Ishikawa (cell line): ENCODE results near the gene CYP2W1.

Experiments
- CEBPB ChIP-seq: IDR thresholded peaks from 2 replicates; pipeline ENCODE4 v1.6.1; 2012
- CREB1 ChIP-seq: IDR thresholded peaks from 2 replicates; pipeline ENCODE4 v1.6.1; 2012; ENCODE audit warnings: low read depth
- EGR1 ChIP-seq: IDR thresholded peaks from 2 replicates; pipeline ENCODE4 v1.6.1; 2012
- EP300 ChIP-seq: IDR thresholded peaks from 2 replicates; pipeline ENCODE4 v1.6.1; 2012; ENCODE audit warnings: borderline replicate concordance
- FOXM1 ChIP-seq: IDR thresholded peaks from 2 replicates; pipeline ENCODE4 v1.6.1; 2012; ENCODE audit warnings: low read depth, borderline replicate concordance
- NFIC ChIP-seq: IDR thresholded peaks from 2 replicates; pipeline ENCODE4 v1.6.1; 2012
- RAD21 ChIP-seq: IDR thresholded peaks from 2 replicates; pipeline ENCODE4 v1.6.1; 2012; ENCODE audit warnings: low read depth
- TAF1 ChIP-seq: IDR thresholded peaks from 2 replicates; pipeline ENCODE4 v1.6.1; 2012; ENCODE audit warnings: low read depth, mild to moderate bottlenecking
- TCF12 ChIP-seq: IDR thresholded peaks from 2 replicates; pipeline ENCODE4 v1.6.1; 2012; ENCODE audit warnings: low read depth
- TEAD4 ChIP-seq: IDR thresholded peaks from 2 replicates; pipeline ENCODE4 v1.6.1; 2012
- YY1 ChIP-seq: IDR thresholded peaks from 2 replicates; pipeline ENCODE4 v1.6.1; 2012; ENCODE audit warnings: low read depth
- ZBTB7A ChIP-seq: IDR thresholded peaks from 2 replicates; pipeline ENCODE4 v1.6.1; 2012; ENCODE audit warnings: low read depth
- TF ChIP-seq, protein P1 (sequence below): IDR thresholded peaks from 2 replicates; pipeline ENCODE4 v1.6.1; 2012
- TF ChIP-seq, protein P2 (sequence below): IDR thresholded peaks from 2 replicates; pipeline ENCODE4 v1.6.1; 2012; ENCODE audit warnings: low read depth, mild to moderate bottlenecking
- TF ChIP-seq, protein P3 (sequence below): IDR thresholded peaks from 2 replicates; pipeline ENCODE4 v1.6.1; 2012

CYP2W1 gene

DNA sequence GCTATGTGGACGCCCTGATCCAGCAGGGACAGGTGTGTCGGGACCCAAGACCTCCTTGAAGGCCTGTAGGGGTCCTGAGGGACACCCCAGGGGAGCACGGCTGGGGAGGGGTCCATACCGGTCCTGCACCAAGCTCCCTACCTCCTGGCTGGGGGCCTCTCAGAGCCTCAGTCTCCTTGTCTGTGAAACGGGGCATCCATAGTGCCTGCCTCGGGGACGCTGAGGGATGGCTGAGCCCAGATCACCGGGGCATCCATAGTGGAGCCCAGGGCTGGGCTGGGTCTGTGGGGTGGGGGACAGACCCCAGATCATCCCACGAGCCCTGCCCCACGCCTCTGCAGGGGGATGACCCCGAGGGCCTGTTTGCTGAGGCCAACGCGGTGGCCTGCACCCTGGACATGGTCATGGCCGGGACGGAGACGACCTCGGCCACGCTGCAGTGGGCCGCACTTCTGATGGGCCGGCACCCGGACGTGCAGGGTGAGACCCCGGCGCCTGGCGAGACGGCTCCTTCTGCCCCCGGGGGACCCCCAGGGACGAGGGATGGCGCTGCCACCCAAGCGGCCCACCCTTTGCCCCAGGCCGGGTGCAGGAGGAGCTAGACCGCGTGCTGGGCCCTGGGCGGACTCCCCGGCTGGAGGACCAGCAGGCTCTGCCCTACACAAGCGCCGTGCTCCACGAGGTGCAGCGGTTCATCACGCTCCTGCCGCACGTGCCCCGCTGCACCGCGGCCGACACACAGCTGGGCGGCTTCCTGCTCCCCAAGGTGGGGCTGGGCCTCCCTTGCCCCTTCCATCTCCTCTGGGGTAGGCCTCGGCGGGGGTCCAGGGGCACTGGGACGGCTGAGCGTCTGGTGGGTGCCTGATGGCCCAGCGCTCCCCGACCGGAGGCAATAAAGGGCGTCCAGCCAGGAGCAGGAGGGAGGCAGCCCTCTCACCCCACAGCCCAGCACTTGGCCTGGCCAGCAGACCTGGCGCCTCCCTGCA is 4.1 kb downstream of the CYP2W1 start:
- TF ChIP-seq ZBTB7A (peak; percentile 6; the same call in 1 of the 2 replicates), FOXM1 (no peak)

DNA sequence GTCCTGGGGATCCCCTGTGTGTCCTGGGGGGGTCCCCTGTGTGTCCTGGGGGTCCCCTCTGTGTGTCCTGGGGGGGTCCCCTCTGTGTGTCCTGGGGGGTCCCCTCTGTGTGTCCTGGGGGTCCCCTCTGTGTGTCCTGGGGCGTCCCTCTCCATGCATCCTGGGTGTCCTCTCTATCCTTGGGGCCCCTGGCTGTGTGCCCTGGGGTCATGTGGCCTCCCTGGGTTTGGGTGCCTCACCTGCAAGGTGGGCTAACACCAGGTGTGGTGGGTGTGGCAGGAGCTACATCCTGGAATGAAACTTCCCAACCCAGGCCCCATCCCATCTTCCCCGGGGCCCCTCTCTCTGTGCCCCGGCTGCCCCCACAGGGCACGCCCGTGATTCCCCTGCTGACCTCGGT is 4.9 kb downstream of the CYP2W1 start:
- no peak for TF ChIP-seq TAF1
- TF ChIP-seq, protein P1, sequence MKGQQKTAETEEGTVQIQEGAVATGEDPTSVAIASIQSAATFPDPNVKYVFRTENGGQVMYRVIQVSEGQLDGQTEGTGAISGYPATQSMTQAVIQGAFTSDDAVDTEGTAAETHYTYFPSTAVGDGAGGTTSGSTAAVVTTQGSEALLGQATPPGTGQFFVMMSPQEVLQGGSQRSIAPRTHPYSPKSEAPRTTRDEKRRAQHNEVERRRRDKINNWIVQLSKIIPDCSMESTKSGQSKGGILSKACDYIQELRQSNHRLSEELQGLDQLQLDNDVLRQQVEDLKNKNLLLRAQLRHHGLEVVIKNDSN, result no peak
- no peak for TF ChIP-seq TCF12
- TF ChIP-seq ZBTB7A, result peak; percentile 0; the same call in 1 of the 2 replicates
- no peak for TF ChIP-seq YY1
- TF ChIP-seq EP300, result no peak
- no peak for TF ChIP-seq CEBPB
- no peak for TF ChIP-seq RAD21

DNA sequence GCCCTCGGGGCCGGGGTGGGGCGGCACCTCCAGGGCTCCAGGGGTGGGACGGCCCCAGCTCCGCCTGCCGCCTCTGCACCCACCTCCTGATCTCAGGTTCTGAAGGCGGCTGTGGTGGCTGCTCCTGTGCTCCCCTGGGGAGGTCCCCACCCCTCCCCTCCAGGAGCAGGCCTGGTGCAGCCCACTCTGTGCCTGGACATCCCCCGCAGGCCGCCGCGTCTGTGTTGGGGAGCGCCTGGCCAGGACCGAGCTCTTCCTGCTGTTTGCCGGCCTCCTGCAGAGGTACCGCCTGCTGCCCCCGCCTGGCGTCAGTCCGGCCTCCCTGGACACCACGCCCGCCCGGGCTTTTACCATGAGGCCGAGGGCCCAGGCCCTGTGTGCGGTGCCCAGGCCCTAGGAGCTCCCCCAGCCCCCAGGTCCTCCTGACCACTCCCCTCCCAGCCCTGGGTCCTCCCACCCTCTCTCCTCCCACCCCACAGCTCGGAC is 5.5 kb downstream of the CYP2W1 start:
- TF ChIP-seq EP300 (0 out of 2 replicates have a peak, but pooled peaks have one; percentile 18), ZBTB7A (peak; percentile 31; the same call in 1 of the 2 replicates), TCF12 (no peak), RAD21 (no peak), YY1 (no peak), EGR1 (peak; percentile 21; the same call in 1 of the 2 replicates)
- TF ChIP-seq, protein P2, sequence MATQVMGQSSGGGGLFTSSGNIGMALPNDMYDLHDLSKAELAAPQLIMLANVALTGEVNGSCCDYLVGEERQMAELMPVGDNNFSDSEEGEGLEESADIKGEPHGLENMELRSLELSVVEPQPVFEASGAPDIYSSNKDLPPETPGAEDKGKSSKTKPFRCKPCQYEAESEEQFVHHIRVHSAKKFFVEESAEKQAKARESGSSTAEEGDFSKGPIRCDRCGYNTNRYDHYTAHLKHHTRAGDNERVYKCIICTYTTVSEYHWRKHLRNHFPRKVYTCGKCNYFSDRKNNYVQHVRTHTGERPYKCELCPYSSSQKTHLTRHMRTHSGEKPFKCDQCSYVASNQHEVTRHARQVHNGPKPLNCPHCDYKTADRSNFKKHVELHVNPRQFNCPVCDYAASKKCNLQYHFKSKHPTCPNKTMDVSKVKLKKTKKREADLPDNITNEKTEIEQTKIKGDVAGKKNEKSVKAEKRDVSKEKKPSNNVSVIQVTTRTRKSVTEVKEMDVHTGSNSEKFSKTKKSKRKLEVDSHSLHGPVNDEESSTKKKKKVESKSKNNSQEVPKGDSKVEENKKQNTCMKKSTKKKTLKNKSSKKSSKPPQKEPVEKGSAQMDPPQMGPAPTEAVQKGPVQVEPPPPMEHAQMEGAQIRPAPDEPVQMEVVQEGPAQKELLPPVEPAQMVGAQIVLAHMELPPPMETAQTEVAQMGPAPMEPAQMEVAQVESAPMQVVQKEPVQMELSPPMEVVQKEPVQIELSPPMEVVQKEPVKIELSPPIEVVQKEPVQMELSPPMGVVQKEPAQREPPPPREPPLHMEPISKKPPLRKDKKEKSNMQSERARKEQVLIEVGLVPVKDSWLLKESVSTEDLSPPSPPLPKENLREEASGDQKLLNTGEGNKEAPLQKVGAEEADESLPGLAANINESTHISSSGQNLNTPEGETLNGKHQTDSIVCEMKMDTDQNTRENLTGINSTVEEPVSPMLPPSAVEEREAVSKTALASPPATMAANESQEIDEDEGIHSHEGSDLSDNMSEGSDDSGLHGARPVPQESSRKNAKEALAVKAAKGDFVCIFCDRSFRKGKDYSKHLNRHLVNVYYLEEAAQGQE, result no peak
- TF ChIP-seq, protein P3, sequence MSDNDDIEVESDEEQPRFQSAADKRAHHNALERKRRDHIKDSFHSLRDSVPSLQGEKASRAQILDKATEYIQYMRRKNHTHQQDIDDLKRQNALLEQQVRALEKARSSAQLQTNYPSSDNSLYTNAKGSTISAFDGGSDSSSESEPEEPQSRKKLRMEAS, result peak; percentile 71; the same call in 1 of the 2 replicates

DNA sequence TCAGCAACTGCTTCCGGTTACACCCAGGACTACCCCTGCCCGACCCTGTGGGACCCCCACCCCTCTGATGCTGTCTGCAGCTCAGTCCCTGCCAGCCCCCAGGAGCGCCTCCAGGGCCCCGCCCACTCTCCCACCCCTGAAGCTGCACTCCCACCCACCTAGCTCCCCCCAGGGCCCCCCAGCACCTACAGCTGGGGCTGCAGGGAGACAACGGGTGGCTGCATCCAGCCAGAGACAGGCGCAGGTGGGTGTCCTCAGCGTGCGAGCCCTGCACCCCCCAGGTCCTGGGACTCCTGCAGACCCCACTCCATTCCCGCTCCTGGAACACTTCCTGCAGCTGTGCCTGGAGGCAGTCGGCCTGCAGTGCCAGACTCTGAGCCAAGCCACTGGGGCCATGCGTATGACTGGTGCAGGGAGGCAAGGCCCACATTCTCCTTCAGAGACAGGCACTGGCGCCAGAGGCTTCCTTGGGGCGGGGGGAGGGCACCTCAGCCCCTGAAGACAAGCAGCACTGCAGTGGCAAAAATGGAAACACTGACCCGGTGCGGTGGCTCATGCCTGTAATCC is 6.1 kb downstream of the CYP2W1 start:
- no peak for TF ChIP-seq YY1
- no peak for TF ChIP-seq RAD21
- TF ChIP-seq, protein P3, result no peak
- no peak for TF ChIP-seq NFIC
- TF ChIP-seq ZBTB7A, result no peak; the same call in 1 of the 2 replicates
- no peak for TF ChIP-seq EP300
- no peak for TF ChIP-seq TCF12
- TF ChIP-seq TAF1, result no peak
- no peak for TF ChIP-seq CREB1
- TF ChIP-seq EGR1, result no peak
- TF ChIP-seq, protein P1, result no peak
- TF ChIP-seq FOXM1, result no peak
- no peak for TF ChIP-seq CEBPB
- TF ChIP-seq, protein P2, result no peak
- no peak for TF ChIP-seq TEAD4

DNA sequence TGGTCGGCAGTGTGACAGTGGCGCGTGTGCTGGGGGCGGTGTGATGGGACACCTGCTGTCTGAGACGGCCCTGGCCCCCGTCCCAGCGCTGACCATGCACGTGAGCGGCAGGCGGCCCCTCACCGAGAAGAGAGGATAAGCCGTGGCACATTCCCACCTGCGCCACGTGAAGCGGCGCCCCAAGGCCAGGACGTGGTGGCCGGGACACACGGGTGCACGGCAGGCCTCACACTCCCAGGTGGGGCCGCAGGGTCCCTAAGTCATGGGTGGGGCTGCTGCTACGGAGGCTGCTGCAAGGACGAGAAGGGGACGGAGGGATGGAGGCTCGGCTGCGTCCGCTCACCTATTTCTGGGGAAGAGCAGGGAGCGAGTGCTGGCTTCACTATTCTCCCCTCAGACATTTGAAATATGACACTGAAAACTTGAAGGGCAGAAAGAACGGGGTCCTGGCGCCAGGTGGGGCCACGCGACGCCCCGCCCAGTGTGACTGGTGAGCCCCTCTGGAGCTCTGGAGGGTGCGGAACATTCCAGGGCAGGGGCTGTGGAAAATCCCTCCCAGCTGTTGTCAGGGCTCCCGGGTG is 7.5 kb downstream of the CYP2W1 start:
- TF ChIP-seq, protein P1, result no peak
- no peak for TF ChIP-seq RAD21
- TF ChIP-seq TCF12, result no peak
- TF ChIP-seq NFIC, result no peak
- TF ChIP-seq EGR1, result no peak
- TF ChIP-seq, protein P2, result no peak
- no peak for TF ChIP-seq EP300
- no peak for TF ChIP-seq TAF1
- TF ChIP-seq ZBTB7A, result no peak
- TF ChIP-seq TEAD4, result no peak
